ENCODE results near the gene OXCT1. TPM values are rescaled to one million over a fixed set of nuclear protein-coding genes. Genes with fewer than 3 reads are reported as not detected.
"Not testable (repeated sequence)": the region's sequence is repeated elsewhere in the genome, so short reads cannot be mapped to it uniquely, and the experiment has no call there.

OXCT1 gene
- total and polyA plus RNA-seq, 9 donors: 9.0 to 29.8 (median 15.4) TPM

GRCh38 chr5:41748631-41749030, 121.6 kb downstream of the OXCT1 start:
- no peaks in the 10 kb centered on the region for H3K4me1 ChIP-seq (ENCODE audit: insufficient read depth)
- WGBS, 3 donors: 91 to 98% (median 93%) methylated on average over 2 of the region's 2 CpGs
- no peaks in the 10 kb centered on the region for H3K36me3 ChIP-seq
- H3K9me3 ChIP-seq: no peaks in the 10 kb centered on the region
- no peak overlapping the region for H3K4me3 ChIP-seq
- no peaks in the 10 kb centered on the region for H3K27me3 ChIP-seq
- no peak overlapping the region for H3K27ac ChIP-seq
- intact Hi-C loops (cut with DNase I): no loop called here
- no peak for DNase-seq
- TF ChIP-seq CTCF (IDR thresholded peaks at IDR 0.05) (no peak), POLR2A (IDR thresholded peaks at IDR 0.05) (no peak), EP300 (IDR thresholded peaks at IDR 0.05) (no peak)

- DNase-seq: no peak
- Histone ChIP-seq H3K4me1 (ENCODE audit: insufficient read depth) (no peaks in the 10 kb centered on the region), H3K4me3 (no peak overlapping the region), H3K27me3 (no peaks in the 10 kb centered on the region), H3K27ac (no peak overlapping the region), H3K9me3 (no peaks in the 10 kb centered on the region), H3K36me3 (no peaks in the 10 kb centered on the region)
- 96 to 97% (median 96%) methylated on average over 1 of the region's 1 CpG for WGBS, 3 donors
- TF ChIP-seq CTCF (IDR thresholded peaks at IDR 0.05) (no peak), EP300 (IDR thresholded peaks at IDR 0.05) (no peak), POLR2A (IDR thresholded peaks at IDR 0.05) (no peak)
- intact Hi-C loops (cut with DNase I): no loop called here
Measured at GRCh38 chr5:41747708-41748107, 122.5 kb downstream of the OXCT1 start.

- H3K36me3 ChIP-seq: no peaks in the 10 kb centered on the region
- WGBS, 3 donors: 10 to 14% (median 13%) methylated on average over 1 of the region's 1 CpG
- no peaks in the 10 kb centered on the region for H3K4me1 ChIP-seq (ENCODE audit: insufficient read depth)
- intact Hi-C loops (cut with DNase I): no loop called here
- no peak overlapping the region for H3K27ac ChIP-seq
- no peaks in the 10 kb centered on the region for H3K9me3 ChIP-seq
- no peak for DNase-seq
- H3K4me3 ChIP-seq: no peak overlapping the region
- H3K27me3 ChIP-seq: no peaks in the 10 kb centered on the region
- TF ChIP-seq CTCF (IDR thresholded peaks at IDR 0.05) (no peak), POLR2A (IDR thresholded peaks at IDR 0.05) (no peak), EP300 (IDR thresholded peaks at IDR 0.05) (no peak)
Measured at GRCh38 chr5:41747301-41747700, 122.9 kb downstream of the OXCT1 start.

GRCh38 chr5:41742608-41743007, 127.6 kb downstream of the OXCT1 start:
- H3K36me3 ChIP-seq; H3K4me1 ChIP-seq (ENCODE audit: insufficient read depth); H3K9me3 ChIP-seq; DNase-seq; H3K27me3 ChIP-seq; H3K27ac ChIP-seq; H3K4me3 ChIP-seq; intact Hi-C loops (cut with DNase I): not testable (repeated sequence)
- 84 to 100% (median 100%) methylated on average over 1 of the region's 1 CpG for WGBS, 3 donors

GRCh38 chr5:41738710-41739354, 131.4 kb downstream of the OXCT1 start:
- 64 to 73% (median 71%) methylated on average over 3 of the region's 3 CpGs for whole genome bisulfite sequencing, 3 donors
- no peaks in the 10 kb centered on the region for H3K4me1 ChIP-seq (ENCODE audit: insufficient read depth)
- H3K4me3 ChIP-seq: no peak overlapping the region
- H3K27me3 ChIP-seq: no peaks in the 10 kb centered on the region
- H3K9me3 ChIP-seq: no peaks in the 10 kb centered on the region
- H3K27ac ChIP-seq: no peak overlapping the region
- intact Hi-C loops (cut with DNase I): no loop called here
- no peak for DNase-seq
- no peaks in the 10 kb centered on the region for H3K36me3 ChIP-seq
- TF ChIP-seq POLR2A (IDR thresholded peaks at IDR 0.05): no peak
- TF ChIP-seq EP300 (IDR thresholded peaks at IDR 0.05): no peak
- no peak for TF ChIP-seq CTCF (IDR thresholded peaks at IDR 0.05)
